T-cell (primary cell): ENCODE measurements around the gene PORCN. TPM values are rescaled to one million over a fixed set of nuclear protein-coding genes. Genes with fewer than 3 reads are reported as not detected.
"Not testable (repeated sequence)": the region's sequence is repeated elsewhere in the genome, so short reads cannot be mapped to it uniquely, and the experiment has no call there.

Source experiments
- ATAC-seq, 4 experiments: fragments of 200-7000 bp in 3 of 4; fragments of 150-1000 bp in 1 of 4; cut with Tn5 transposase; replicated peaks in 1 of 4; 1 replicate in 3 of 4; 2 replicates in 1 of 4; pipeline ENCODE4 v1.10.0; 2021; ENCODE audit warnings: moderate library complexity in 3 of 4, mild to moderate bottlenecking in 2 of 4, moderate number of reproducible peaks in 1 of 4
- CTCF ChIA-PET, 2 donors: fragments of 300-600 bp; sonication (Branson Sonifier 250); formaldehyde crosslinking; loops; one replicate each; lab custom pipeline; 2022; ENCODE audit warnings: antibody characterized with exemption in 2 of 2; lab: Charles Lee
- POLR2A ChIA-PET, 2 donors: fragments of 300-600 bp; sonication (Branson Sonifier 250); formaldehyde crosslinking; loops; one replicate each; lab custom pipeline; 2022; ENCODE audit warnings: antibody characterized with exemption in 2 of 2; lab: Charles Lee
- DNase-seq, 35 experiments: peaks; one replicate each; pipeline versions ENCODE4 v3.0.0 to v3.0.0-alpha.2; 2013 to 2023
- H3K27ac ChIP-seq: one replicate; pipeline ENCODE4 v1.5.1; 2013; ENCODE audit warnings: low read length
- H3K27me3 ChIP-seq, 2 experiments: replicated peaks in 1 of 2; 1 replicate in 1 of 2; 2 replicates in 1 of 2; pipeline versions ENCODE4 v1.6.1 to v1.7.0; 2013; ENCODE audit warnings: low read length in 1 of 2, mixed read lengths in 1 of 2; ENCODE audit not compliant: control insufficient read depth in 2 of 2, insufficient read depth in 2 of 2; ENCODE audit errors: extremely low read depth in 1 of 2
- H3K36me3 ChIP-seq, 2 donors: 1 replicate in 1 of 2; 2 replicates in 1 of 2; pipeline versions ENCODE4 v1.6.1 to v1.7.0; 2013; ENCODE audit warnings: low read length in 1 of 2; ENCODE audit not compliant: control insufficient read depth in 2 of 2, insufficient read depth in 1 of 2; ENCODE audit errors: extremely low read depth in 1 of 2
- H3K4me1 ChIP-seq, 2 experiments: 1 replicate in 1 of 2; 2 replicates in 1 of 2; pipeline versions ENCODE4 v1.6.1 to v1.7.0; 2013; ENCODE audit warnings: low read length in 2 of 2, mixed read lengths in 1 of 2; ENCODE audit not compliant: insufficient read depth in 2 of 2, control insufficient read depth in 1 of 2; ENCODE audit errors: extremely low read depth in 1 of 2
- H3K4me3 ChIP-seq, 2 donors: 1 replicate in 1 of 2; 2 replicates in 1 of 2; pipeline versions ENCODE4 v1.5.1 to v1.7.0; 2013; ENCODE audit warnings: mild to moderate bottlenecking in 2 of 2, low read length in 1 of 2, moderate library complexity in 1 of 2; ENCODE audit not compliant: control insufficient read depth in 1 of 2; ENCODE audit errors: extremely low read depth in 1 of 2
- H3K9me3 ChIP-seq: 2 replicates; pipeline ENCODE4 v1.7.0; 2013
- H3K27ac Mint-ChIP-seq, 2 donors: one replicate each; pipeline ENCODE4 v1.8.0; 2020 to 2021; ENCODE audit warnings: mild to moderate bottlenecking in 2 of 2, mixed read lengths in 2 of 2
- H3K27me3 Mint-ChIP-seq, 2 donors: one replicate each; pipeline ENCODE4 v1.8.0; 2021 to 2022; ENCODE audit warnings: mixed read lengths in 2 of 2
- H3K36me3 Mint-ChIP-seq: one replicate; pipeline ENCODE4 v1.8.0; 2021; ENCODE audit warnings: mixed read lengths
- H3K4me1 Mint-ChIP-seq, 3 donors: one replicate each; pipeline ENCODE4 v1.8.0; 2020 to 2022; ENCODE audit warnings: mixed read lengths in 3 of 3, mild to moderate bottlenecking in 1 of 3
- H3K4me3 Mint-ChIP-seq, 3 donors: one replicate each; pipeline ENCODE4 v1.8.0; 2020 to 2022; ENCODE audit warnings: mild to moderate bottlenecking in 3 of 3, mixed read lengths in 3 of 3, moderate library complexity in 3 of 3
- H3K9me3 Mint-ChIP-seq, 3 donors: one replicate each; pipeline ENCODE4 v1.8.0; 2020 to 2022; ENCODE audit warnings: mixed read lengths in 3 of 3
- WGBS: methylation state at CpG from one replicate; pipeline ENCODE4 v1.1.5; 2013; ENCODE audit warnings: missing lambda C conversion rate; ENCODE audit not compliant: insufficient coverage; 5-methylcytosine and 5-hydroxymethylcytosine counted together
- total RNA-seq, 35 experiments: library from RNA in 6 of 35; stranded (reverse) in 6 of 35; fragments of 120-200 nt in 1 of 35; gene quantifications; one replicate each; pipeline versions ENCODE4 v1.2.1 to v1.2.4 and lab custom pipeline; 2013 to 2026

Gene PORCN
- total RNA-seq, 5 donors from 2014 or later (not counting 1 experiment from before 2014, with no cell fraction given): 16.8 to 21.7 (median 18.6) TPM

DNA sequence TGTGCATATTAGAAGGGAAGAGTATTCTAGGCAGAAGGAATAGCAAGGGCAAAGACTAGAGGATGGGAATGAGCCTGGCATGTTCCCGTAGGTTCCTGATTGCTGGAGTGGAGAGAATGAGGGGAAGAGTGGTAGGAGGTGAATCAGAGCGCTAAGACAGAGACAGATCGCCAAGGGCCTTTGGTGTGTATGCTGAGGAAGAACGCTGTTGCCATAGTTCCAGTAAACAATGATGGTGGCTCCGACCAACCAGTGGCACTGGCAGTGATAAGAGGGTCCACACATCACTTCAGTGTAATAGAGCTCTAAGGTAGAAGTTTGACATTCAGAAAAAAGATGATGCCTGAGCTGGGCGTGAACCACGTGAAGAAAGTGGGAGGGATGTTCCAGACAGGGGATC, 31.7 kb downstream of the PORCN start:
- ATAC-seq (no peak), DNase-seq (peak in 1 of 35 experiments; percentile 33)
- H3K9me3 Mint-ChIP-seq: no peaks in the 10 kb centered on the region
- peaks cover 10% of the 10 kb centered on the region for H3K36me3 Mint-ChIP-seq
- no peaks in the 10 kb centered on the region for H3K9me3 ChIP-seq
- peak overlapping the region; percentile 73 to 89 (median 84) for H3K4me3 Mint-ChIP-seq
- POLR2A ChIA-PET: interaction anchor here (0.5 to 1.3 kb wide), 4 partner anchors 17 to 37 kb away, joined by 3 to 7 read pairs (median 4); partner anchors contain the start of gene RBM3 (in 1 of the 2)
- H3K27ac ChIP-seq: peak overlapping the region; percentile 95
- no peaks in the 10 kb centered on the region for H3K27me3 Mint-ChIP-seq
- peak overlapping the region; percentile 86 to 94 for H3K27ac Mint-ChIP-seq
- peaks cover 0 to 22% of the 10 kb centered on the region in 2 experiments for H3K4me1 ChIP-seq
- H3K4me3 ChIP-seq: peak overlapping the region in 1 of 2 donors; percentile 80
- WGBS: no CpG with 5 or more reads among the region's 7 CpGs
- peaks cover 16 to 19% (median 17%) of the 10 kb centered on the region in 3 donors for H3K4me1 Mint-ChIP-seq
- no peaks in the 10 kb centered on the region for H3K27me3 ChIP-seq
- peaks cover 4 to 18% of the 10 kb centered on the region in 2 donors for H3K36me3 ChIP-seq
- CTCF ChIA-PET: interaction anchor here in 1 of 2 donors (1.6 kb wide), 1 partner anchor 457 kb away, joined by 6 read pairs; no protein-coding TSS in a partner anchor

DNA sequence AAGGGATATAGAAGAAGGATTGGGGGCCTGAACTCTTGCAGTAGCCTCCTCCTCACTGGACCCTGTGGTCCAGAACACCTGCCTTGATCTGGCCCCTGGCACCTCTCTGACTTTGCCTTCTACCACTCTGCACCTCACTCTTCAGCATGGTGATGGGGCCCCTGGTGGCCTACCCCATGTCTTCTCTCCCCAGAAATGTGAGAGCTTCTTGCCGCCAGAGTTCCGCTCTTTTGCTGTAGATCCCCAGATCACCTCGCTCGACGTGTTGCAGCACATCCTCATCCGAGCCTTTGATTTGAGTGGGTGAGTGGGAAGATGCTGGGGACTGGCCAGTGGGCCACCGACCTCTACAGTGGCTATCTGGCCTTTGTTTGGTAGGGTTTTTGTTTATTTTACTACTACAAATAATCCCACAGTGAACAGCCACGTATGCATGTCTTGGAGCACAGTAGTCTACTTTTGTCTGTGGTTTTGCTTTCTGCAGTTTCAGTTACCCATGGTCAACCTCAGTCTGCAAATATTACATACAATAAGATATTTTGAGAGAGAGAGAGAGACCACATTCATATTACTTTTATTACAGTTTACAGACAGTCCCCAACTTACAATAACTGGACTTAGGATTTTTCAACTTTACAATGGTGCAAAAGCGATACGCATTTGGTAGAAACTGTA, 32.5 kb downstream of the PORCN start:
- peaks cover 4 to 21% of the 10 kb centered on the region in 2 donors for H3K36me3 ChIP-seq
- no peak for ATAC-seq

GRCh38 chrX:48548871-48549270, 40.1 kb downstream of the PORCN start:
- H3K9me3 Mint-ChIP-seq: no peaks in the 10 kb centered on the region
- no peak overlapping the region for H3K4me3 Mint-ChIP-seq
- CTCF ChIA-PET: interaction anchor here in 1 of 2 donors (0.5 kb wide), 1 partner anchor 368 kb away, joined by 3 read pairs; no protein-coding TSS in a partner anchor
- DNase-seq: no peak
- Histone ChIP-seq H3K4me3 (no peak overlapping the region), H3K36me3 (peaks cover 4 to 20% of the 10 kb centered on the region in 2 donors), H3K27me3 (no peaks in the 10 kb centered on the region), H3K4me1 (no peaks in the 10 kb centered on the region), H3K9me3 (no peaks in the 10 kb centered on the region), H3K27ac (no peak overlapping the region)
- ATAC-seq: no peak
- H3K4me1 Mint-ChIP-seq: peaks cover 0 to 3% (median 0%) of the 10 kb centered on the region in 3 donors
- no peak overlapping the region for H3K27ac Mint-ChIP-seq
- WGBS: 100% methylated on average over 1 of the region's 3 CpGs
- H3K27me3 Mint-ChIP-seq: no peaks in the 10 kb centered on the region
- POLR2A ChIA-PET: no interaction called here
- H3K36me3 Mint-ChIP-seq: peaks cover 25% of the 10 kb centered on the region

More for the DNA sequence above, 32.5 kb downstream of the PORCN start:
- Mint-ChIP-seq H3K27me3 (no peaks in the 10 kb centered on the region), H3K4me1 (peaks cover 16 to 19% (median 17%) of the 10 kb centered on the region in 3 donors), H3K4me3 (peak overlapping the region; percentile 73 to 89 (median 84)), H3K9me3 (no peaks in the 10 kb centered on the region), H3K27ac (peak overlapping the region; percentile 19 to 94), H3K36me3 (peaks cover 11% of the 10 kb centered on the region)
- ChIA-PET POLR2A (interaction anchor here in 1 of 2 donors (0.5 kb wide), 1 partner anchor 30 kb away, joined by 4 read pairs; no protein-coding TSS in a partner anchor), CTCF (no interaction called here)
- H3K9me3 ChIP-seq: no peaks in the 10 kb centered on the region
- peak overlapping the region; percentile 95 for H3K27ac ChIP-seq
- WGBS: no CpG with 5 or more reads among the region's 10 CpGs
- no peak overlapping the region for H3K4me3 ChIP-seq
- no peaks in the 10 kb centered on the region for H3K27me3 ChIP-seq
- peaks cover 0 to 22% of the 10 kb centered on the region in 2 experiments for H3K4me1 ChIP-seq
- peak in 1 of 35 experiments; percentile 25 for DNase-seq

GRCh38 chrX:48555731-48556325, 47.0 kb downstream of the PORCN start:
- H3K4me1 Mint-ChIP-seq, POLR2A ChIA-PET, H3K9me3 Mint-ChIP-seq, H3K27ac ChIP-seq, CTCF ChIA-PET, H3K27me3 Mint-ChIP-seq, H3K4me1 ChIP-seq, H3K27me3 ChIP-seq, ATAC-seq, H3K27ac Mint-ChIP-seq, H3K4me3 ChIP-seq, H3K9me3 ChIP-seq, DNase-seq, H3K4me3 Mint-ChIP-seq: not testable (repeated sequence)
- peaks cover 23% of the 10 kb centered on the region for H3K36me3 Mint-ChIP-seq
- 100% methylated on average over 1 of the region's 9 CpGs for WGBS
- H3K36me3 ChIP-seq: peaks cover 7 to 37% of the 10 kb centered on the region in 2 donors

DNA sequence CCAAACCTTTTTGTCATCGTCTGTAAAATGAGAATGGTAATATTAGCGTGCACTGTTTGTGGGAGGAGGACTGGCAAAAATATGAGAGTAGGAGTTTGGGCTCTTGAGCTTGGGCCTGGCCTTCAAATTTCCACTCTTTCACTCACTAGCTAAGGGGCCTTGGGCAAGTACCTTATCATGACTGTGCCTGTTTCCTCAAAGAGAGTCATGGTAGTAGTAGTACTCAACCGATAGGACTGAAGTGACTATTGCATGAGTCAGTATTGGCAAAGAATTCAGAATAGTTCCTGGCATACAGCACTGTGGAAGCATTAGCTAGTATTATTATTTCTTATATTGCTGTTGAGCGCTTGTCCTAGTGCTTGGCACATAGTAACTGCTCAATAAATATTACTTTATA, 49.5 kb downstream of the PORCN start:
- Mint-ChIP-seq H3K4me1 (no peaks in the 10 kb centered on the region), H3K9me3 (no peaks in the 10 kb centered on the region), H3K36me3 (peaks cover 25% of the 10 kb centered on the region), H3K4me3 (no peak overlapping the region), H3K27me3 (peaks cover 0 to 5% of the 10 kb centered on the region in 2 donors), H3K27ac (no peak overlapping the region)
- CTCF ChIA-PET: interaction anchor here in 1 of 2 donors (0.6 kb wide), 1 partner anchor 9 kb away, joined by 3 read pairs; no protein-coding TSS in a partner anchor
- no peak for DNase-seq
- Histone ChIP-seq H3K9me3 (no peaks in the 10 kb centered on the region), H3K4me3 (no peak overlapping the region), H3K4me1 (no peaks in the 10 kb centered on the region), H3K36me3 (peaks cover 7 to 43% of the 10 kb centered on the region in 2 donors), H3K27me3 (no peaks in the 10 kb centered on the region), H3K27ac (no peak overlapping the region)
- no CpG with 5 or more reads among the region's 4 CpGs for WGBS
- ATAC-seq: no peak
- POLR2A ChIA-PET: no interaction called here

DNA sequence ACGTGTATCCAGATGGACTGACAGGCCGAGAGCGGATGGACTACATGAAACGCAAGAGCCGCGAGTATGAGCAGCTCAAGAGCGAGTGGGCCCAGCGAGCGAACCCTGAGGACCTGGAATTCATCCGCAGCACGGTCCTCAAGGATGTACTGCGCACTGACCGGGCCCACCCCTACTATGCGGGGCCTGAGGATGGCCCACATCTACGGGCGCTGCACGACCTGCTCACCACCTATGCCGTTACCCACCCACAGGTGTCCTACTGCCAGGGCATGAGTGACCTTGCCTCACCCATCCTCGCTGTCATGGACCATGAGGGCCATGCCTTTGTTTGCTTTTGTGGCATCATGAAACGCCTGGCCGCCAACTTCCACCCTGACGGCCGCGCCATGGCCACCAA, 50.8 kb downstream of the PORCN start:
- H3K27me3 Mint-ChIP-seq: peaks cover 0 to 3% of the 10 kb centered on the region in 2 donors
- no peak overlapping the region for H3K27ac ChIP-seq
- no peaks in the 10 kb centered on the region for H3K27me3 ChIP-seq
- DNase-seq (no peak), ATAC-seq (no peak)
- ChIA-PET CTCF (no interaction called here), POLR2A (no interaction called here)
- H3K4me1 ChIP-seq: no peaks in the 10 kb centered on the region
- H3K36me3 Mint-ChIP-seq: peaks cover 27% of the 10 kb centered on the region
- no peak overlapping the region for H3K4me3 ChIP-seq
- peaks cover 7 to 39% of the 10 kb centered on the region in 2 donors for H3K36me3 ChIP-seq
- no peak overlapping the region for H3K27ac Mint-ChIP-seq
- H3K9me3 Mint-ChIP-seq: no peaks in the 10 kb centered on the region
- H3K9me3 ChIP-seq: no peaks in the 10 kb centered on the region
- no peak overlapping the region for H3K4me3 Mint-ChIP-seq
- no peaks in the 10 kb centered on the region for H3K4me1 Mint-ChIP-seq
- 90% methylated on average over 13 of the region's 24 CpGs for WGBS
